Tibial nerve (tissue), 3 donors: Measurements from ENCODE around the gene CD7.

Experiments
- CTCF ChIP-seq, 5 experiments: fragments of 200-600 bp in 3 of 5; fragments of 450-650 bp in 2 of 5; sonication (generic) in 3 of 5; IDR thresholded peaks; one replicate each; pipeline ENCODE4 v1.5.1; 2016 to 2019; ENCODE audit warnings: antibody characterized with exemption in 5 of 5, mild to moderate bottlenecking in 3 of 5, moderate library complexity in 2 of 5
- POLR2A ChIP-seq, 2 donors: fragments of 450-650 bp; IDR thresholded peaks; one replicate each; pipeline ENCODE4 v1.6.1; 2017; ENCODE audit warnings: antibody characterized with exemption in 2 of 2, mild to moderate bottlenecking in 2 of 2, moderate library complexity in 2 of 2

- no peak for TF ChIP-seq CTCF (IDR thresholded peaks at IDR 0.05)
- no peak for TF ChIP-seq POLR2A (IDR thresholded peaks at IDR 0.05)
Observed at GRCh38 chr17:82346342-82347300, 29.2 kb upstream of the CD7 start.
